Activated T-cell treated with anti-CD3 and anti-CD28 coated beads, Interleukin-2, amount 50 U/mL, for 72 hours (primary cell): ENCODE results near the gene SEC22C. TPM values are rescaled to one million over a fixed set of nuclear protein-coding genes. Genes with fewer than 3 reads are reported as not detected.

Experiments used
- ATAC-seq, 2 donors: fragments of 150-1000 bp; cut with Tn5 transposase; replicated peaks in 1 of 2; 2 replicates each; pipeline ENCODE4 v1.10.0; 2021; ENCODE audit warnings: moderate library complexity in 2 of 2, mild to moderate bottlenecking in 1 of 2
- DNase-seq, 2 donors: peaks; one replicate each; pipeline ENCODE4 v3.0.0; 2021 to 2022; ENCODE audit warnings: mixed read lengths in 1 of 2
- H3K27ac Mint-ChIP-seq: one replicate; pipeline ENCODE4 v1.8.0; 2022; ENCODE audit warnings: mild to moderate bottlenecking, moderate library complexity, mixed read lengths
- H3K27me3 Mint-ChIP-seq: one replicate; pipeline ENCODE4 v1.8.0; 2022; ENCODE audit warnings: low read depth, mixed read lengths
- H3K36me3 Mint-ChIP-seq, 2 donors: one replicate each; pipeline ENCODE4 v1.8.0; 2022; ENCODE audit warnings: mixed read lengths in 2 of 2, mild to moderate bottlenecking in 1 of 2; ENCODE audit not compliant: insufficient read depth in 2 of 2
- H3K4me1 Mint-ChIP-seq: one replicate; pipeline ENCODE4 v1.8.0; 2022; ENCODE audit warnings: low read depth, mixed read lengths
- H3K4me3 Mint-ChIP-seq, 2 donors: one replicate each; pipeline ENCODE4 v1.8.0; 2022; ENCODE audit warnings: mild to moderate bottlenecking in 2 of 2, mixed read lengths in 2 of 2, moderate library complexity in 2 of 2
- H3K9me3 Mint-ChIP-seq, 2 donors: one replicate each; pipeline ENCODE4 v1.8.0; 2022; ENCODE audit warnings: mixed read lengths in 2 of 2
- total RNA-seq, 2 donors: library from RNA; stranded (reverse); gene quantifications; one replicate each; pipeline ENCODE4 v1.2.3, GENCODE V29; 2022

SEC22C gene
- total RNA-seq, 2 donors from 2014 or later = 60.6 to 66.4 TPM

- no peaks in the 10 kb centered on the region for H3K27me3 Mint-ChIP-seq
- H3K27ac Mint-ChIP-seq = no peak overlapping the region
- no peak for ATAC-seq
- no peaks in the 10 kb centered on the region for H3K36me3 Mint-ChIP-seq
- DNase-seq = no peak
- H3K4me1 Mint-ChIP-seq = peaks cover 45% of the 10 kb centered on the region
- no peaks in the 10 kb centered on the region for H3K9me3 Mint-ChIP-seq
- no peak overlapping the region for H3K4me3 Mint-ChIP-seq
These were observed 56.6 kb downstream of the SEC22C start for GRCh38 chr3:42525212-42525611.

GRCh38 chr3:42524751-42525150 lies 57.0 kb downstream of the SEC22C start:
- Mint-ChIP-seq H3K9me3 (no peaks in the 10 kb centered on the region), H3K4me3 (no peak overlapping the region), H3K27ac (no peak overlapping the region), H3K27me3 (no peaks in the 10 kb centered on the region), H3K4me1 (peaks cover 45% of the 10 kb centered on the region), H3K36me3 (no peaks in the 10 kb centered on the region)
- DNase-seq (no peak), ATAC-seq (peak in 1 of 2 donors; percentile 38)

GRCh38 chr3:42520906-42521305 lies 60.9 kb downstream of the SEC22C start:
- Mint-ChIP-seq H3K9me3 (no peaks in the 10 kb centered on the region), H3K4me1 (peaks cover 24% of the 10 kb centered on the region), H3K4me3 (no peak overlapping the region), H3K27ac (no peak overlapping the region), H3K27me3 (no peaks in the 10 kb centered on the region), H3K36me3 (no peaks in the 10 kb centered on the region)
- DNase-seq = no peak
- ATAC-seq = no peak

GRCh38 chr3:42520336-42520735 lies 61.4 kb downstream of the SEC22C start:
- H3K27me3 Mint-ChIP-seq = no peaks in the 10 kb centered on the region
- no peak overlapping the region for H3K4me3 Mint-ChIP-seq

GRCh38 chr3:42519568-42519962 lies 62.2 kb downstream of the SEC22C start:
- H3K36me3 Mint-ChIP-seq = no peaks in the 10 kb centered on the region
- peak in 1 of 2 donors; percentile 24 for DNase-seq
- peak overlapping the region; percentile 43 for H3K27ac Mint-ChIP-seq
- peaks cover 28% of the 10 kb centered on the region for H3K4me1 Mint-ChIP-seq
- no peaks in the 10 kb centered on the region for H3K9me3 Mint-ChIP-seq
- H3K4me3 Mint-ChIP-seq = peak overlapping the region; percentile 8 to 42
- no peaks in the 10 kb centered on the region for H3K27me3 Mint-ChIP-seq
- peak; percentile 93 to 94 for ATAC-seq

More at GRCh38 chr3:42520336-42520735, 61.4 kb downstream of the SEC22C start:
- Mint-ChIP-seq H3K27ac (no peak overlapping the region), H3K36me3 (no peaks in the 10 kb centered on the region), H3K9me3 (no peaks in the 10 kb centered on the region), H3K4me1 (peaks cover 28% of the 10 kb centered on the region)
- DNase-seq (no peak), ATAC-seq (no peak)

GRCh38 chr3:42518800-42519567 lies 62.8 kb downstream of the SEC22C start:
- Mint-ChIP-seq H3K9me3 (no peaks in the 10 kb centered on the region), H3K4me3 (no peak overlapping the region), H3K36me3 (no peaks in the 10 kb centered on the region), H3K27me3 (no peaks in the 10 kb centered on the region), H3K27ac (peak overlapping the region; percentile 43), H3K4me1 (peaks cover 28% of the 10 kb centered on the region)
- DNase-seq = peak; percentile 22 to 35
- ATAC-seq = no peak

- Mint-ChIP-seq H3K27ac (no peak overlapping the region), H3K36me3 (no peaks in the 10 kb centered on the region), H3K9me3 (no peaks in the 10 kb centered on the region), H3K4me1 (peaks cover 28% of the 10 kb centered on the region), H3K4me3 (no peak overlapping the region), H3K27me3 (no peaks in the 10 kb centered on the region)
- DNase-seq (no peak), ATAC-seq (no peak)
These were observed 64.7 kb downstream of the SEC22C start for GRCh38 chr3:42517117-42517516.

- H3K4me3 Mint-ChIP-seq = no peak overlapping the region
- ATAC-seq = no peak
- H3K4me1 Mint-ChIP-seq = peaks cover 30% of the 10 kb centered on the region
- H3K27ac Mint-ChIP-seq = no peak overlapping the region
- H3K9me3 Mint-ChIP-seq = no peaks in the 10 kb centered on the region
- no peaks in the 10 kb centered on the region for H3K27me3 Mint-ChIP-seq
- DNase-seq = no peak
- H3K36me3 Mint-ChIP-seq = no peaks in the 10 kb centered on the region
These were observed 65.3 kb downstream of the SEC22C start for GRCh38 chr3:42516443-42516842.

GRCh38 chr3:42515976-42516375 lies 65.8 kb downstream of the SEC22C start:
- H3K36me3 Mint-ChIP-seq = no peaks in the 10 kb centered on the region
- H3K4me3 Mint-ChIP-seq = no peak overlapping the region
- no peaks in the 10 kb centered on the region for H3K9me3 Mint-ChIP-seq
- peaks cover 31% of the 10 kb centered on the region for H3K4me1 Mint-ChIP-seq
- ATAC-seq (no peak), DNase-seq (no peak)
- H3K27ac Mint-ChIP-seq = no peak overlapping the region
- H3K27me3 Mint-ChIP-seq = no peaks in the 10 kb centered on the region

GRCh38 chr3:42515391-42515916 lies 66.3 kb downstream of the SEC22C start:
- Mint-ChIP-seq H3K4me3 (no peak overlapping the region), H3K36me3 (no peaks in the 10 kb centered on the region), H3K9me3 (no peaks in the 10 kb centered on the region), H3K27me3 (no peaks in the 10 kb centered on the region), H3K4me1 (peaks cover 28% of the 10 kb centered on the region), H3K27ac (no peak overlapping the region)
- DNase-seq (no peak), ATAC-seq (no peak)

GRCh38 chr3:42514876-42515275 lies 66.9 kb downstream of the SEC22C start:
- Mint-ChIP-seq H3K4me3 (no peak overlapping the region), H3K4me1 (peaks cover 22% of the 10 kb centered on the region), H3K27me3 (no peaks in the 10 kb centered on the region), H3K36me3 (no peaks in the 10 kb centered on the region), H3K27ac (no peak overlapping the region), H3K9me3 (no peaks in the 10 kb centered on the region)
- ATAC-seq (no peak), DNase-seq (no peak)

GRCh38 chr3:42513521-42513920 lies 68.2 kb downstream of the SEC22C start:
- Mint-ChIP-seq H3K36me3 (no peaks in the 10 kb centered on the region), H3K4me1 (peaks cover 15% of the 10 kb centered on the region), H3K9me3 (no peaks in the 10 kb centered on the region), H3K27ac (no peak overlapping the region), H3K27me3 (no peaks in the 10 kb centered on the region), H3K4me3 (no peak overlapping the region)
- no peak for DNase-seq
- no peak for ATAC-seq

GRCh38 chr3:42513121-42513520 lies 68.6 kb downstream of the SEC22C start:
- H3K4me3 Mint-ChIP-seq = no peak overlapping the region
- no peak for ATAC-seq
- no peaks in the 10 kb centered on the region for H3K9me3 Mint-ChIP-seq
- H3K4me1 Mint-ChIP-seq = peaks cover 16% of the 10 kb centered on the region
- no peak for DNase-seq
- H3K27me3 Mint-ChIP-seq = no peaks in the 10 kb centered on the region
- no peaks in the 10 kb centered on the region for H3K36me3 Mint-ChIP-seq
- no peak overlapping the region for H3K27ac Mint-ChIP-seq

GRCh38 chr3:42511736-42512135 lies 70.0 kb downstream of the SEC22C start:
- H3K27me3 Mint-ChIP-seq = no peaks in the 10 kb centered on the region

More at GRCh38 chr3:42511736-42512135, 70.0 kb downstream of the SEC22C start:
- DNase-seq (no peak), ATAC-seq (no peak)
- peaks cover 30% of the 10 kb centered on the region for H3K4me1 Mint-ChIP-seq
- no peak overlapping the region for H3K27ac Mint-ChIP-seq
- H3K4me3 Mint-ChIP-seq = no peak overlapping the region
- no peaks in the 10 kb centered on the region for H3K36me3 Mint-ChIP-seq
- no peaks in the 10 kb centered on the region for H3K9me3 Mint-ChIP-seq
